Measurements from ENCODE around the gene EXOSC5. TPM values are rescaled to one million over a fixed set of nuclear protein-coding genes. Genes with fewer than 3 reads are reported as not detected.

Gene EXOSC5
- total RNA-seq, 1 experiment from 2014 or later: 58.7 TPM

- Histone ChIP-seq H3K27ac (ENCODE audit: insufficient read length, low read depth, low read length) (no peak overlapping the region), H3K14ac (ENCODE audit: insufficient read depth, low read length) (no peak overlapping the region), H3K9ac (ENCODE audit: extremely low read depth, insufficient read length, low read length) (no peak overlapping the region), H4K20me1 (ENCODE audit: control insufficient read depth, insufficient read depth, insufficient read length) (no peaks in the 10 kb centered on the region), H2BK20ac (ENCODE audit: low read depth, low read length, poor library complexity, severe bottlenecking) (no peak overlapping the region), H4K5ac (ENCODE audit: insufficient read length, low read depth, low read length) (no peak overlapping the region), H4K91ac (ENCODE audit: insufficient read length, low read depth, low read length) (no peak overlapping the region), H2AK5ac (ENCODE audit: insufficient read length, low read length) (no peak overlapping the region), H4K8ac (replicated peaks; ENCODE audit: insufficient read length, low read depth, low read length) (no peak overlapping the region), H3K23ac (ENCODE audit: insufficient read length, low read depth, low read length) (no peak overlapping the region), H3K79me1 (ENCODE audit: insufficient read depth, low read depth, low read length, poor library complexity, severe bottlenecking) (no peaks in the 10 kb centered on the region), H2BK120ac (ENCODE audit: low read depth, low read length, poor library complexity, severe bottlenecking) (no peak overlapping the region), H3K4ac (ENCODE audit: low read depth, low read length) (no peak overlapping the region), H2BK15ac (ENCODE audit: low read depth, low read length) (no peak overlapping the region), H3K56ac (ENCODE audit: insufficient read length, low read depth, low read length) (no peak overlapping the region), H3K18ac (ENCODE audit: insufficient read length, low read depth, low read length) (no peak overlapping the region), H2AFZ (ENCODE audit: low read length) (no peak overlapping the region), H3K4me1 (ENCODE audit: insufficient read depth, low read length) (peaks cover 2% of the 10 kb centered on the region; the same call in 1 of the 2 replicates), H3K27me3 (ENCODE audit: insufficient read depth, low read length) (no peaks in the 10 kb centered on the region), H3K79me2 (ENCODE audit: insufficient read depth, low read length) (no peaks in the 10 kb centered on the region), H2BK5ac (ENCODE audit: insufficient read length, low read length) (no peak overlapping the region), H2BK12ac (ENCODE audit: insufficient read length, low read depth, low read length) (no peak overlapping the region), H3K23me2 (ENCODE audit: insufficient read length, low read depth, low read length, poor library complexity, severe bottlenecking) (peaks cover 7% of the 10 kb centered on the region), H3T11ph (ENCODE audit: low read length) (no peak overlapping the region), H3K9me3 (ENCODE audit: control insufficient read depth, low read depth, low read length) (no peaks in the 10 kb centered on the region), H3K4me2 (ENCODE audit: insufficient read depth, insufficient read length, low read length) (no peak overlapping the region)
- Mint-ChIP-seq H3K4me3 (no peak overlapping the region; a peak in 1 of 5 replicates), H3K27me3 (ENCODE audit: low read depth) (peaks cover 7% of the 10 kb centered on the region), H3K4me1 (peaks cover 12 to 19% of the 10 kb centered on the region in 2 experiments), H3K36me3 (ENCODE audit: insufficient read depth in 1 of 3, low read depth in 3 of 3) (no peaks in the 10 kb centered on the region), H3K9me3 (no peaks in the 10 kb centered on the region; a peak in 1 of 5 replicates), H3K27ac (no peak overlapping the region; a peak in 1 of 7 replicates)
- no CpG with 5 or more reads among the region's 12 CpGs for WGBS (ENCODE audit: extremely low coverage, insufficient read length, low lambda C conversion rate)
- no peak for DNase-seq
- TF ChIP-seq CTCF (conservative IDR thresholded peaks at IDR 0.05): no peak
Observed at GRCh38 chr19:41373993-41374392, 23.2 kb downstream of the EXOSC5 start.
